ENCODE measurements around the gene MUSTN1.

DNA sequence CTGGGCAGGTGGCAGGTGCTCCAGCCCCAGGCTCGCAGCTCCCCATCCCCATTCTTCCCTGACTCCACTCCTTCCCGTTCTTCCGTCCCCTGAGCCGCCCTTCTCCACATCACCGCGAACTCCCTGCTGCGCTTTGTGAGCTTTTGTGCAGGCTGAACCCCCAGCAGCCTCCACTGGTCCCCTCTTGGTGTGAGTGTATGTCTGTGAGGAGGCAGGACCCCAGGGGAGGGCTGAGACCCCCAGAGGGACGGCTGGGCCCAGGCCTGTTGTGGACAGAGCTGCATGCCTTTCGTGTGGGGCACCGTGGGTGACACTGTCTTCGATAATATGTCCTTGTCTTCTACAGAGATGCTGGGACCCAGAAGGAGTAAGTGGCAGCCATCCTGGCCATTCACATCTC lies 47.6 kb downstream of the MUSTN1 start:
- TF ChIP-seq, protein P1, sequence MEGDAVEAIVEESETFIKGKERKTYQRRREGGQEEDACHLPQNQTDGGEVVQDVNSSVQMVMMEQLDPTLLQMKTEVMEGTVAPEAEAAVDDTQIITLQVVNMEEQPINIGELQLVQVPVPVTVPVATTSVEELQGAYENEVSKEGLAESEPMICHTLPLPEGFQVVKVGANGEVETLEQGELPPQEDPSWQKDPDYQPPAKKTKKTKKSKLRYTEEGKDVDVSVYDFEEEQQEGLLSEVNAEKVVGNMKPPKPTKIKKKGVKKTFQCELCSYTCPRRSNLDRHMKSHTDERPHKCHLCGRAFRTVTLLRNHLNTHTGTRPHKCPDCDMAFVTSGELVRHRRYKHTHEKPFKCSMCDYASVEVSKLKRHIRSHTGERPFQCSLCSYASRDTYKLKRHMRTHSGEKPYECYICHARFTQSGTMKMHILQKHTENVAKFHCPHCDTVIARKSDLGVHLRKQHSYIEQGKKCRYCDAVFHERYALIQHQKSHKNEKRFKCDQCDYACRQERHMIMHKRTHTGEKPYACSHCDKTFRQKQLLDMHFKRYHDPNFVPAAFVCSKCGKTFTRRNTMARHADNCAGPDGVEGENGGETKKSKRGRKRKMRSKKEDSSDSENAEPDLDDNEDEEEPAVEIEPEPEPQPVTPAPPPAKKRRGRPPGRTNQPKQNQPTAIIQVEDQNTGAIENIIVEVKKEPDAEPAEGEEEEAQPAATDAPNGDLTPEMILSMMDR (IDR thresholded peaks at IDR 0.05): no peak
- no peak for TF ChIP-seq EP300 (IDR thresholded peaks at IDR 0.05)
- TF ChIP-seq POLR2A (IDR thresholded peaks at IDR 0.05): no peak
- TF ChIP-seq POLR2AphosphoS5 (IDR thresholded peaks at IDR 0.05): no peak
